Cardiac muscle cell (in vitro differentiated cells and primary cell): Measurements from ENCODE around the gene ALKBH7. TPM values are rescaled to one million over a fixed set of nuclear protein-coding genes. Genes with fewer than 3 reads are reported as not detected.
A peak's percentile ranks its signal among the peaks of the same experiment; 100 is the strongest.
"Not testable (repeated sequence)": the region's sequence is repeated elsewhere in the genome, so short reads cannot be mapped to it uniquely, and the experiment has no call there.

Experiments used
- DNase-seq, 2 donors: peaks; one replicate each; pipeline versions ENCODE4 v3.0.0 to v3.0.0-alpha.2; 2010 to 2017; ENCODE audit warnings: low read depth in 1 of 2, low spot score in 1 of 2
- H3K27ac ChIP-seq: fragments of 200-600 bp; sonication (generic); 2 replicates; pipeline ENCODE4 v1.5.1; 2016
- H3K27me3 ChIP-seq: fragments of 200-600 bp; sonication (generic); 2 replicates; pipeline ENCODE4 v1.6.0; 2016; ENCODE audit warnings: control low read depth
- H3K36me3 ChIP-seq: fragments of 200-600 bp; sonication (generic); 2 replicates; pipeline ENCODE4 v1.5.1; 2016; ENCODE audit warnings: control low read depth
- H3K4me1 ChIP-seq: fragments of 200-600 bp; sonication (generic); 2 replicates; pipeline ENCODE4 v1.8.1; 2017; ENCODE audit warnings: low read depth, mild to moderate bottlenecking, mixed run types
- H3K4me3 ChIP-seq: fragments of 200-600 bp; sonication (generic); 2 replicates; pipeline ENCODE4 v1.5.1; 2016; ENCODE audit warnings: mild to moderate bottlenecking
- H3K9me3 ChIP-seq: fragments of 200-600 bp; sonication (generic); 2 replicates; pipeline ENCODE4 v1.5.1; 2017; ENCODE audit warnings: low read depth, mild to moderate bottlenecking, control low read depth
- polyA plus RNA-seq: library from polyadenylated mRNA; unstranded; fragments of >200 nt; fragmentation: Nextera tagmentation; extraction: Ambion mirVana; gene quantifications from 2 replicates; pipeline ENCODE4 v1.2.1, GENCODE V29; 2016
- total RNA-seq: library from RNA; depleted of rRNA; stranded (reverse); fragments of >200 nt; gene quantifications from 2 replicates; pipeline ENCODE4 v1.2.3, GENCODE V29; 2016
- TF ChIP-seq, protein P1 (sequence below): IDR thresholded peaks from 2 replicates; pipeline ENCODE4 v1.5.1; 2012; ENCODE audit warnings: low read depth, mild to moderate bottlenecking, low read length

Gene ALKBH7
- total and polyA plus RNA-seq, 2 experiments from 2014 or later = 153 to 171 TPM

DNA sequence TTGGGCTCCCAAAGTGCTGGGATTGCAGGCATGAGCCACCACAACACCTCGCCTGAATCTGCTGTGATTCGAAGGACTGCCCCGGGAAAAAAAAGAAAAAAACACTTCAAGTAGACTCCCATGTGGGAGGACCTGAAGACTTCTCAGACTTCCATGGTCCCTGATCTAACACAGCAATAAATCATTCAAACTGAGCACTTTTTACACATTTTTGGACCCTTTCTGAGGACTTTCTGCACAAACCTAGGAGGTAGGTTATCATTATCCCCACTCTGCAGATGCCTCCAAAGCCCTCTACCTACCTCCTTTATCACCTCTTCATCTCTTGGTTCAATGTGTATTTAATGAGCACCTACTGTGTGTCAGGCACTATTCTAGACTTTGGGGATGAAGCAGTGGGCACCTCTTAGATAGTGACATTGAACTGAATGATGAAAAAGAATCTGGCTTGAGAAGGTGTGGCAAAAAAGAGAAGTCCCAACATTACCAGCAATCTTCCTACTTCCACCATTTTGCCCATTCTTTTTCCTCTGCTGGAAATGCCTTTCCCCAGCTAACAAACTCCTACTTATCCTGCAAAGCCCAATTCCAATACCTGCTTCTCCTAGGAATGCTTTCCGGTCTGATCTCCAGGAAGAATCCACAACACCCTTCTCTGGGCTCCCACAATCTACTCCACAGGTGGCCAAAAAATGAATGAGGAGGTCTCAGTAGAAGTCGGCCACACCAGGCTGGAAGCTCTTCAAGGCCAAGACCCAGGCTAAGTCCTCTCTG, 12.8 kb upstream of the ALKBH7 start:
- TF ChIP-seq, protein P1, sequence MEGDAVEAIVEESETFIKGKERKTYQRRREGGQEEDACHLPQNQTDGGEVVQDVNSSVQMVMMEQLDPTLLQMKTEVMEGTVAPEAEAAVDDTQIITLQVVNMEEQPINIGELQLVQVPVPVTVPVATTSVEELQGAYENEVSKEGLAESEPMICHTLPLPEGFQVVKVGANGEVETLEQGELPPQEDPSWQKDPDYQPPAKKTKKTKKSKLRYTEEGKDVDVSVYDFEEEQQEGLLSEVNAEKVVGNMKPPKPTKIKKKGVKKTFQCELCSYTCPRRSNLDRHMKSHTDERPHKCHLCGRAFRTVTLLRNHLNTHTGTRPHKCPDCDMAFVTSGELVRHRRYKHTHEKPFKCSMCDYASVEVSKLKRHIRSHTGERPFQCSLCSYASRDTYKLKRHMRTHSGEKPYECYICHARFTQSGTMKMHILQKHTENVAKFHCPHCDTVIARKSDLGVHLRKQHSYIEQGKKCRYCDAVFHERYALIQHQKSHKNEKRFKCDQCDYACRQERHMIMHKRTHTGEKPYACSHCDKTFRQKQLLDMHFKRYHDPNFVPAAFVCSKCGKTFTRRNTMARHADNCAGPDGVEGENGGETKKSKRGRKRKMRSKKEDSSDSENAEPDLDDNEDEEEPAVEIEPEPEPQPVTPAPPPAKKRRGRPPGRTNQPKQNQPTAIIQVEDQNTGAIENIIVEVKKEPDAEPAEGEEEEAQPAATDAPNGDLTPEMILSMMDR = no peak
- Histone ChIP-seq H3K27me3 (no peaks in the 10 kb centered on the region), H3K4me3 (no peak overlapping the region), H3K9me3 (no peaks in the 10 kb centered on the region), H3K4me1 (no peaks in the 10 kb centered on the region), H3K36me3 (peaks cover 4% of the 10 kb centered on the region), H3K27ac (no peak overlapping the region)
- DNase-seq = no peak

GRCh38 chr19:6360445-6360844, 12.1 kb upstream of the ALKBH7 start:
- H3K4me3 ChIP-seq, H3K27ac ChIP-seq, H3K27me3 ChIP-seq, H3K36me3 ChIP-seq, H3K4me1 ChIP-seq, H3K9me3 ChIP-seq, DNase-seq: not testable (repeated sequence)

DNA sequence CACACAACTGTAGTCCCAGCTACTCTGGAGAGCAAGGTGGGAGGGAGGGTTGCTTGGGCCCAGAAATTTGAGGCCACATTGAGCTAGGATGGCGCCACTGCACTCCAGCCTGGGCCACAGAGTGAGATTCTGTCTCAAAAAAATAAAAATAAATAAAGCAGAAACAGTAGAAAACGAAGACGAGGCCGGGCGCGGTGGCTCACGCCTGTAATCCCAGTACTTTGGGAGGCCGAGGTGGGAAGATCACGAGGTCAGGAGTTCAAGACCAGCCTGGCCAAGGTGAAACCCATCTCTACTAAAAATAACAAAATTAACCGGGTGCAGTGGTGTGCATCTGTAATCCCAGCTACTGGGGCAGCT, 11.8 kb upstream of the ALKBH7 start:
- not testable (repeated sequence) for DNase-seq, H3K27me3 ChIP-seq, H3K27ac ChIP-seq, H3K4me1 ChIP-seq, H3K9me3 ChIP-seq, H3K36me3 ChIP-seq
- peak overlapping the region; percentile 79 for H3K4me3 ChIP-seq

GRCh38 chr19:6362027-6362350, 10.6 kb upstream of the ALKBH7 start:
- H3K4me3 ChIP-seq = peak overlapping the region; percentile 79
- H3K4me1 ChIP-seq = no peaks in the 10 kb centered on the region
- no peaks in the 10 kb centered on the region for H3K9me3 ChIP-seq
- peaks cover 20% of the 10 kb centered on the region for H3K36me3 ChIP-seq
- TF ChIP-seq, protein P1 = no peak
- H3K27me3 ChIP-seq = no peaks in the 10 kb centered on the region
- peak in 1 of 2 donors; percentile 18 for DNase-seq
- no peak overlapping the region for H3K27ac ChIP-seq

DNA sequence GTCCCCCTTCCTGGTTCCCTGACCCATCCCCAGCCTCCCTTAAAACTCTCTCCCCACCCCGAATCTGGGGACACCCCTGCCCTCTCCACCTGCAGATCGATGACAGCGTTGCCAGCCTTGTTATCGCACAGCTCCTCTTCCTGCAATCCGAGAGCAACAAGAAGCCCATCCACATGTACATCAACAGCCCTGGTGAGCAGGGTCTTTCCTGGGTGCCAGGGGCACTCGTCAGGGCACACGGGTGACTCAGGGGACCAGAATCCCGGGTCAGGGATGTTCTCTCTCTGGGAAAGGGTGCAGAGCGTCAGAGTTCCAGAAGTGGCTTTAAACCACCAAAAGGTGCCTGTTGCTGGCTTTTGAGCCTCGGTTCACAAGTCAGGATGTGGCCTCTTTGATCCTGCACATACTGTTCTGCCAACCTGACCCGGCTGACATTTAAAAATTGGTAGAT, 10.2 kb upstream of the ALKBH7 start:
- H3K27me3 ChIP-seq = no peaks in the 10 kb centered on the region
- H3K27ac ChIP-seq = no peak overlapping the region
- H3K9me3 ChIP-seq = no peaks in the 10 kb centered on the region
- TF ChIP-seq, protein P1 = no peak
- no peaks in the 10 kb centered on the region for H3K4me1 ChIP-seq
- H3K36me3 ChIP-seq = peaks cover 21% of the 10 kb centered on the region
- peak overlapping the region; percentile 79 for H3K4me3 ChIP-seq
- no peak for DNase-seq

DNA sequence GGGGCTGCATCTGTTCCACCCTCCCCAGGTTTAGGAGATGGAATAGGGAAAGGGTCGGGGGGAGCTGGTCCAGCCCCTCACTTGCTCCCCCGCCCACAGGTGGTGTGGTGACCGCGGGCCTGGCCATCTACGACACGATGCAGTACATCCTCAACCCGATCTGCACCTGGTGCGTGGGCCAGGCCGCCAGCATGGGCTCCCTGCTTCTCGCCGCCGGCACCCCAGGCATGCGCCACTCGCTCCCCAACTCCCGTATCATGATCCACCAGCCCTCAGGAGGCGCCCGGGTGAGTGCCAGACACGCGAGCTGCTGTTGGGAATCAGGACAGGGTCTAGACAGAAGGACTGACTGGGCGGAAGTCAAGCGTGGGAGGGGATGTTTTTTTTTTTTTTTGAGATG, 8.2 kb upstream of the ALKBH7 start:
- TF ChIP-seq, protein P1 = no peak
- Histone ChIP-seq H3K9me3 (no peaks in the 10 kb centered on the region), H3K27me3 (no peaks in the 10 kb centered on the region), H3K36me3 (peaks cover 34% of the 10 kb centered on the region), H3K27ac (no peak overlapping the region), H3K4me1 (no peaks in the 10 kb centered on the region), H3K4me3 (no peak overlapping the region)
- no peak for DNase-seq
